Head of caudate nucleus (tissue), 42 donors: ENCODE results near the gene NFKBIB.
A peak's percentile ranks its signal among the peaks of the same experiment; 100 is the strongest.
"Not testable (repeated sequence)": the region's sequence is repeated elsewhere in the genome, so short reads cannot be mapped to it uniquely, and the experiment has no call there.

ENCODE experiments used
- DNase-seq, 42 donors: peaks; one replicate each; pipeline versions ENCODE4 v3.0.0 to v3.0.0-alpha.2; 2020 to 2021; ENCODE audit warnings: mixed read lengths in 7 of 42
- intact Hi-C: fragments of 100-400 bp; cut with DNase I; formaldehyde crosslinking; loops from one replicate; pipeline ENCODE4 v1.15.0; 2022

NFKBIB gene

DNA sequence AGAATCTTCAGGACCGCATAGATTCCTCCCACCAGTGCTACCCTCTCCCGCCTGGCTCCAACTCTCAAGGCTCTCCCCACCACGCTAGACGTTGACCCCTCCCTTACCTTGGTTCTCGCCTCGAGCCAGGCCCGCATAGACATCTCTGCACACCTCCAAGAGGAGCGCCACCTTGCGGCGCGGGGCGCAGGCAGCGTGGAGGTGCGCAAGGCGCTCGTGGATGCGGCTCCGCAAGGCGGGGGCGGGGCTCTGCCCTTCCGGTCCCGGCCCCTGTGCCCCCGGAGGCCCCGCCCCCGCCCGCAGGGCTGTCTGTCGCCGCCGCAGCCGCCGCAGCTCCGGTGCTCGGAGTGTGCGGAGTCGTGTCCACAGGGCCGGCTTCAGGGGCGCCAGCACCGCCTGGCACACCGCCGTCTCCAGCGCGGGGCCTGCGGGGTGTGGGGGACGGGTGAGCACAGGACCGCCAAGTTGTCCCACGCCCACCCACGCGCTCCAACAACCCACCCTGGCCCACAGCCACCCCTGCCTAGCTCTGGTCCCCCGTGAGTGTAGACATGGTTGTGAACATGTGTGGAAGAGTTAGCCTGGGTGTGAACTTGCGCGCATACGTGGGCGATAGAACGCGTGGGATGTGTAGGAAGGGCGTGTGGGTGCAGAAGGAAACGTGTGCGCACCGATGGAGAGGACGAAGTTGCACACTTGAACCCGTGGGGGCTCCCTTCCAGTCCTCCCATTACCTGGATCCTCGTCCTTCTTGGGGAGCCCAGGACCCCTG, 29.7 kb upstream of the NFKBIB start:
- intact Hi-C loops, result no loop called here
- peak; percentile 53 to 93 (median 83) for DNase-seq

DNA sequence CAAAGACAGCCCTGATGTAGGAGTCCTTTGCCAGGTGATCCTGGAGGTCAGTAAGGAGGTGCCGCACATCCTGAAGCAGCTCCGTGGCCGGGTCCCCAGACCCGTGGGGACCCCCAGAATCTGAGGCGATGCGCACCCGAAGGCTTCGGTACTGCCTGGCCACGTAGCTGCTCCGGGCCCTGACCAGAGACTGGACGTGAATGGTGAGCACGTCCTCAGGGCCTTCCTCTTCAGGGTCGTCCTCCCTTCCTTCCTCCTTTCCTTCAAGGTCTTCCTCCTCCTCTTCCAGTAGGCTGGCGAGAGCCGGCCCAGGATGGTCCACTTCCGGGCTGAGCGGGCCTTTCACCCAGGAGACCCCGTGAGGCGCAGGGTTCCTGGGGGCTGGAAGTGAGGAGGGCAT, 29.2 kb upstream of the NFKBIB start:
- intact Hi-C loops, result no loop called here
- no peak for DNase-seq

DNA sequence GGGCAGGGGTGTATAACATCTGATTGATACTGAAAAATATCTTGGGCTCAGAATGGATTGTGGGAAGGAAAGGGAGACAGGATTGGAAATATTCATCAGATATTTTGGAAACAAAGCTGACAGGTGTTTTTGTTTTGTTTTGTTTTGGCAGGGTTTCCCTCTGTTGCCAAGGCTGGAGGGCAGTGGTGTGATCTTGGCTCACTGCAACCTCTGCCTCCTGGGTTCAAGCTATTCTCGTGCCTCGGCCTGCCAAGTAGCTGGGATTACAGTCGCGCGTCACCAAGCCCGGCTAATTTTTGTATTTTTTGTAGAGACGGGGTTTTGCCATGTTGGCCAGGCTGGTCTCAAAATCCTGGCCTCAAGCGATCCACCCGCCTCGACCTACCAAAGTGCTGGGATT, 26.4 kb upstream of the NFKBIB start:
- intact Hi-C loops, DNase-seq: not testable (repeated sequence)

DNA sequence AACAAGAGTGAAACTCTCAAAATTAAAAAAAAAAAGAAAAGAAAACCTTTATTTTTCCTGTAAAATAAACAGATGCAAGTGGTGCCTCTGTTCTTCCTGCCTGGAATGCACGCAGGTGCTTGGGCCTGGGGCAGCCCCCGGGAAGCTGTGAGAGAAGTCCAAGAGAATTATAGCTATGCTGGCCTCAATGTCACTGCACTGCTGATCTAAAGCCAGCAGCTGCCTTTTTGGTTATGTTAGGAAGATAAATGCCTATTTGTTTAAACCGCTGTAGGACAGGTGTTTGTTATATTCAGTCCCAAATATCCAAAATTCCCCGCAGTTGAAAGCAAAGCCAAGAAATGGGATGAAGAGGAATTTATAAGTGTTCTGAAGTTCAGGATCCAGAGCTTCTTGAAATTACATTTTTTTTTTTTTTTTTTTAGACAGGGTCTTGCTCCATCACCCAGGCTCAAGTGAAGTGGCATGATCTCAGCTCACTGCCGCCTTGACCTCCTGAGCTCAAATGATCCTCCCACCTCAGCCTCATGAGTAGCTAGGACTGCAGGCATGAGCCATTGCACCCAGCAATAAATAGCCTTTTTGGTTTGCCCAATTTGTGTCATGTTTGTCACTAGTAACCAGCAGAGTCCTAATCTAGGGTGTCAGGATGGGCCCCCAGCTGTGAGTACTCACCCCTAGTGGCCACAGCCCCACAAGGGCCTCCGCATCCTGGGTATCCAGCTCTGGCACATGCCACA, 23.9 kb upstream of the NFKBIB start:
- intact Hi-C loops, result no loop called here
- no peak for DNase-seq

DNA sequence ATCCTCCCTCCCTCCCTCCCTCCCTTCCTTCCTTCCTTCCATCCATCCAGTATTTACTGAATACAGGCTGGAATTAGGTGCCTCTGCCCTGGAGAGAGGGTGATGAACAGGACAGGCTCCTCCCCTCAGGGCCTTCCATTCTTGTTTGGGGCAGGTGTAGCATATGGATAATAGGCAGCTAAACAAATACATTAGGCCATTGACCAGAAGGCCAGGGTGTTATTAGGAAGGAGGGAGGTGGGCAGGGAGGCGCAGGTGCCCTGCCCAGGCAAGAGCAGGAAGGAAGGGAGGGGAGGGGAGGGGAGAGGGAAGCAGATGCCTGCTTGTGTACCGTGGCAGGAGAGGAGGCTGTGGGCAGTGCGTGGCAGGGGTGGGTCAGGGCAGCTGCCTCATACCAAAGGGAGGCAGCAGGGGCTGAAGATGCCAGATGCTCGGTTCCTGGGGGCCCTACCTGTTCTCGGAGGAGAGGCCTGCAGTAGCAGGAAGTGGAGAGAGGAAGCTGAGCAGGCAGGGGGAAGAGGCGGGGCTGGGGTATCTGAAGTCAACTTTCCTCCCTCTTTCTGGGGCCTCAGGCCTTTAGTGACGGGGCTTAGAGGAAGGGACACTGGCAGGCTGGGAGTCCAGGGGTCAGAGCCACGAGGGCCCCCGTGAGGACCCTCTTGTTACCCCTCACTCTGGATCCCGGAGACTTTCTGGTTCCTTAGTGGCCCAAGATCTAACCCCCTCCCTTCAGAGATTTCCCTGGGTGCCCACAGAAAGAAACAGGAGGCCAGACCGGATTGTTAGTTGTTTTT, 21.8 kb upstream of the NFKBIB start, which contains the start of gene RINL:
Gene RINL, minus strand, starts transcription at position 495 of the 794 bp plus-strand sequence. CDS start 1,533 bp downstream, outside the sequence.
- intact Hi-C loops, result no loop called here
- peak in 11 of 42 donors; percentile 8 to 41 (median 21) for DNase-seq

DNA sequence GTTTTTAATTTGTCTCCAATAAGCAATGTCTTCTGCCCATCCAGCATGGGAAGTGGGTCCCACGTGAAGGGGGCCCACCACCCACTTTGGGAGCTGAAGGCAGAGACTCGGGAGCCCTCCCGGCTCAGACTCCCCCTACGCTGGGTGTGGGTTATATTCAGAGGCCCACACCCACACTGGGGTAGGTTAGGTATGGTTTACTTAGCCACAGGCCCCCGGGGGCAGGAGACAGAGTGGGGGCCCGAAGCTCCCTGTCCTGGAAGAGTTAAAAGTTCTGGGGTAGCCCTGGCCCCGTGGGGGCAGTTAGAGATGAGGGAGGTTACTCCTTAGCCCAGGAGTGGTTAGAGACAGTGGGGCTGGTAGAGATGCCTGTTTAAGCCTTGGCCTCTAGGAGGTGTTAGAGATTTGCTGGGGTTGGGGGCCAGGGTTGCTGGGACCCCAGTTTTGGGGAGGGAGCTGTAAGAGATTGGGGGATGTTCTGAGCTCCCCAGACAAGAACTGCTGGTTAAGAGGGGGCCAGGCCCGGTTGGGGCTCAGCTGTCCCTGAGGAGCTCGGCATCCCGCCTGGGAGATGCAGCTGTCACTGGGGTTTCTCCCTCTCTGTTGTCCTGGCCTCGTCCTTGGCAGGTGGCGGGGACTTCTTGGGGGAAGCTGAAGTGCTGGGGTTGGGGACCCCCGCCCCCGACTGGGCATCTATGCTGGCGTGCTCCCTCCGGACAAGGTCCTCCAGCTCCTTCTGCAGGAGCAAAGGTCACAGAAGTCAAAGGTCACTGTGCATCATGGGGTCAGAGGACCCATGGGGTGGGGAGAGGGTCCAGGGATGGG, 21.0 kb upstream of the NFKBIB start:
- intact Hi-C loops, result no loop called here

DNA sequence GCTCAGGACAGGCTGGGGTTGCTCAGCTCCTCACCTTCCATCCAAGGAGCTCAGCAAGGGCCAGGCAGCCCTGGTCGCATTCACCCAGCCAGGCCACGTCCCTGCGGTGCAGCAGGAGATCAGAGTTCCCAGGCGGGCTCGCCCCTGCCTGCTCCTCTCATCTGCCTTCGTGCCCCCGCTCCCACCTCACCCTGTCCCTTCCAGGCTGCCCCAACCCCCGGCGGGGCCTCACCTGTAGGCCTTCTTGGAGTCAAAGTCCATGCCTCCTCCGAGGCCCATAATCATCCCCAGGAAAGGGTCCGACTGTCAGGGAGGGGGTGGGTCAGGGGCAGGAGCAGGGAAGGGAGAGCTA, 20.4 kb upstream of the NFKBIB start:
- DNase-seq, result no peak
- intact Hi-C loops, result no loop called here

More for the DNA sequence above, 21.0 kb upstream of the NFKBIB start:
- DNase-seq, result no peak

DNA sequence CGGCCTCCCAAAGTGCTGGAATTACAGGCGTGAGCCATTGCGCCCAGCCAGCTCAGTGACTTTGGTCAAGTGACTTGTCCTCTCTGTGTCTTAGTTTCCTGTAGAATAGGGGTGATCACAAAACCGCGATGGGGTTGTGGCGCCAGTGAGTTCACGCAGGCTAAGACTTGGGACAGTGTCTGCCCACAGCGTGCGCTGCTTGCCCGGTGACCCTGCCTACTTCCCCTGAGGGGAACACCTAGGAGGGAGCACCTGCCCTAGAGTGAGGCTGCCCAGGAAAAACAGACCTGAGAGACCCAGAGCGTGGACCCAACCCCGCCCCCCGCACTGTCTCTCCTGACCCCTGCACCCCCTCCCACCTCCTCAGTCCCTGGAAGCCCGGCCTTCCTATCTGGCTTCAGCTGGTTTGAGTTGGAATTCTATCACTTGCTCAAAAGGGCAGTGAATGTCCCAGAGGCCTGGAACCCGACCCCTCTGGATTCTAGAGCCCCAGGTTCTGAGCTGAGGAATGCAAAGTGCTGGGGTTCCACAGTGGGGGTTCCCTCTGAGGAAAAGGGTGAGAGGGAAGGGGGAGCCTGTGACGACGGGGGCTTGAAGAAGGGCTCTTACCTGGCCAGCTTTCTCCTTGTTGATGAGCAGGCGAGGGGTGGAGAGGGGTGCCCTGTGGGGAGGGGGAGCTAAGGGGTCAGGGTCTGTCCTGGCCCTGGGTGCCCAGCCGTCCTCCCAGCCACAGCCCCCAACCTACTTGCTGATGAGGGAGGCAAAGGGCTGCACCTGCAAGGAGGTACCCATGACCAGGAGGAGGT, 19.5 kb upstream of the NFKBIB start:
- intact Hi-C loops, result no loop called here
- DNase-seq, result no peak

DNA sequence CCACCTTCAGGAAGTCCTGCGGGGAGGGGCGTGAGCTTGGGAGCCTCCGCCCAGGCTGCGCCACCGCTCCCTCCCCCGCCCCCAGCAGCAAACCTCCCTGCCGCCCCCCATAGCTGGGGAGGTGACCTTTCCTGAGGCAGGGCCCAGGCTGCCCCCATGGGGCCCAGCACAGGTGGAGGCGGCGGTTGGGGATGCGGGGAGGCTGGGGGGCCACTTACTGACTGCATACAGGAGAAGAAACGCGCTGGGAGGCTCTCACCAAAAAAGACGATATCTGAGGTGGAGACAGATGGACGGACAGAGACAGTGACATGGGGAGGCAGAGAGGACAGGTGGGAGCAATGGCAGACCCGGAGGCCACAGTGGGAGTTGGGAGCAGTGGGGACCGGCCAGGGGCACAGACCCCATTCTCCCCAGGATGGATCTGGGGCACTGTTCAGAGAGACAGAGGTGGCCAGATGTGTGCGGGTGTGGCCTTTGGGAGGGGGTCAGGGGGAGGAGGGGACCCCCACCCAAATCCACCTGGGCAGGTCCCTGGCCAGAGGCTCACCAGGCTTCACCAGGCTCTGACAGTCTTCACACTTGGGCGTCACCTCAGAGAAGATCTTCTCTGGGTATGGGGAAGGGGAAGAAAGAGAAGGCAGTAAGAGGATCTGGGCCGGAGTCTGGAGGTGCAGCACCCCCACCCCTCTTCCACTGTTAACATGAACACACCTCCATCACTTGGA, 18.7 kb upstream of the NFKBIB start:
- intact Hi-C loops, result no loop called here
- DNase-seq, result no peak

DNA sequence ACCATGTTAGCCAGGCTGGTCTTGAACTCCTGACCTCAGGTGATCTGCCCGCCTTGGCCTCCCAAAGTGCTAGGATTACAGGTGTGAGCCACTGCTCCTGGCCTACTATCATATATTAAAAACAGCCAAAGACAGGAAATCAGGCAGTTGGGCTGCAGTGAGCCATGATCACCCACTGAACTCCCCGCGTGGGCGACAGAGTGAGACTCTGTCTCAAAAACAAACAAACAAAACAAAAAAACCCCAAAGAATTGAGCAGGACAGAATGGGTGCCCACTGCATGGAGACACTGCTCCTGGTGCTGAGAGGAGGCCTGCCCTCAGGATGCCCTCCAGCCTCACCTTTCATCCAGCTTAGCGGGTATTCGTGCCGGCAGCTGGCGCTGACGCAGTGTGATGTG, 16.5 kb upstream of the NFKBIB start:
- intact Hi-C loops, result no loop called here
- DNase-seq, result no peak

DNA sequence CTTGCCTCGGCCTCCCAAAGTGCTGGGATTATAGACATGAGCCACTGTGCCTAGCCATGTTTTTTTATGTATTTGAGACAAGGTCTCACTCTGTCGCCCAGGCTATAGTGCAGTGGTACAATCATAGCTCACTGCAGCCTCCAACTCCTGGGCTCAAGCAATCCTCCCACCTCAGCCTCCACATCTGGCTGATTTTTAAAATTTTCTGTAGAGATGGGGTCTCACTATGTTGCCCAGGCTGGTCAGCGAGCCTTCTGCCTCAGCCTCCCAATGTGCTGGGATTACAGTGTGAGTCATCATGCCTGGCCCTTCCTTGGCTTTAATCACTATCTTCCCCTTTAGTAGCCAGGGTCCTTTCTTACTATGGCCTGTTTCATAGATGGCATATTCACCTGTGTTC, 15.1 kb upstream of the NFKBIB start:
- DNase-seq, intact Hi-C loops: not testable (repeated sequence)

DNA sequence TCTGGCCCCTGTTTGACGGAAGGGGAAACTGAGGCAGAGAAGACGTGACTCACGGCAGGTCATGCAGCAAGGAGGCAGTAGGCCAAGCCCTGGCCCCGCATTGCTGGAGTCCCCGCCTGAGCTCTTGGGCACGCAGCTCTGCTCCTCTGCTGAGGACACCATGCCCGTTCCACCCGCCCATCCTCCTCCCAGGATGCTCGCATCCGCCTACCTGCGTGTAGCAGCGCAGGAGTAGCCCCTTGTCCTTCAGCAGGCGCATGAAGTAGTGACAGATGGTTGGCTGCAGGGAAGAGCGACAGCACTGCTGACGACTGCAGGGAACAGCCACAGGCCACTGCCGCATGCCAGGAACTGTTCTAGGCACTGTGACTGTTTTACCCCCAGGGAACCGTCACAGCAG, 10.9 kb upstream of the NFKBIB start:
- intact Hi-C loops, result no loop called here
- DNase-seq, result no peak

DNA sequence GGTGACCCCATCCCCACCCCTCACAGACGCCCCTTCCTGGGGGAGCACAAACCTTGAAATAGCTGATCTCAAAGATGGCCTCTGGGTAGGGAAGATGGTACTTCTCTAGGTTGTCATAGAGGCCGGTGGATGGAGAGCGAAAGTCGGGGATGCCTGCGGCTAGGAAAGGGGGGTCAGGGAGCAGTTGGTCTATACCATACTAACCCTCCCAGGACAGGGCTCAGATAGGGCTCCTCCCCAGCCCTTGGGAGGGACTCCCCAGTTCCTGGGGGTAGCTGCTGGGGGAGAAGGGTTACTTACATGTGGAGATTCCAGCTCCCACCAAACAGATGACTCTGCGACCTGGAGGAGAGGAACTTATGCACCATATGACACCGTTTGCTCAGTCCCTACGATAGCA, 10.0 kb upstream of the NFKBIB start:
- intact Hi-C loops, result no loop called here
- DNase-seq, result no peak

DNA sequence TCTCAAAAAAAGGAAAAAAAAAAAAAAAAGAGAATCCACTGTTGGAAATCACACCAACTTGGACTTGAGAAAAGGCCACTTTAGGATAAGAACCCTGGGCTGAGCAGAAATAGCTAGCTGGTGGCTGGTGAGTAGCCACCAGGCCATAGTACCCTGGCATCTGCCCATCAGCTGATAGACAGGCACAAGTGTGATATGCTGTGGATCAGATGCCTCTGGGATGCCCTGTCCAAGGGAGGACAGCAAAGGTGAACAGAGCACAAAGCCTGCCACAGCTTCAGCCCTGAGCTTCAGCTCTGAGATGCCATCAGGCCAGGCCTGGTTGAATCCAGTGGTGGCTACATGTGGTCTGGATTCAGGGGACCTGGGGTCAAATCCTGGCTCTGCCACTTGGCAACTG, 9.1 kb upstream of the NFKBIB start:
- intact Hi-C loops, result no loop called here
- no peak for DNase-seq

DNA sequence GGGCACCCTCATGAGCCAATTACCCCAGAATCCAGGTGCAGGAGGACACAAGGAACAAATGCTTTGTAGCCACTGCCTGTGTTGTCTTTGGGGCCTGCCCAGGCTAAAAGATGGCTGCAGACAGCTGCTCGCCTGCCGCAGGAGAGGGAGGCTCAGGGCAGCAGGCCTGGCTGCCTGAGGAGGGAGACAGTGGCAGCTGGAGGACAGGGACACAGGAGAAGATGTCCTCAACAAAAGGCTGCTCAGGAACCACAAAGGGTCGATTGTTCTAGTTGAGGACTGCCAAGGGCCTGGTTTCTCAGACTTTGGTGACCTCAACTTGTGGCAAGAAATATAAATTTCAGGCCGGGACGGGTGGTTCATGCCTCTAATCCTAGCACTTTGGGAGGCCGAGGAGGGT, 8.0 kb upstream of the NFKBIB start:
- intact Hi-C loops, result no loop called here
- peak in 41 of 42 donors; percentile 33 to 85 (median 67) for DNase-seq

DNA sequence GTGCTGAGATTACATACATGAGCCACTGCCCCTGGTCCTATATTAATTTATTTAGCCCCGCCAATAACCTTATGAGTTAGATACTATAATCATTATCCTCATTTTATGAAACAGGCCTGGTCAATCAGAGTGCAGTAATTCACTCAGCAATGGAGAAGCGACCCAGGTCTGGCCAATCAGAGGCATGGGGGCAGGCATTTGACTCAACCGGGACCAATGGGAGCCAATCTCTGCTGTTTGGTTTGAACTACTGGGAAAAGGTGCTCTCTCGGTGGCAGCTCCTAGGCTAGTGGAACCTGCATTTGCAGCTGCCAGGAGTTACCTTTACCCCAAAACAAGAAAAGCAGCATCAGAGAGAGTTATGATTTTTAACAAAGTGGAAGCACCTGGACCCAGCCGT, 6.9 kb upstream of the NFKBIB start:
- intact Hi-C loops, result no loop called here
- DNase-seq, result no peak

DNA sequence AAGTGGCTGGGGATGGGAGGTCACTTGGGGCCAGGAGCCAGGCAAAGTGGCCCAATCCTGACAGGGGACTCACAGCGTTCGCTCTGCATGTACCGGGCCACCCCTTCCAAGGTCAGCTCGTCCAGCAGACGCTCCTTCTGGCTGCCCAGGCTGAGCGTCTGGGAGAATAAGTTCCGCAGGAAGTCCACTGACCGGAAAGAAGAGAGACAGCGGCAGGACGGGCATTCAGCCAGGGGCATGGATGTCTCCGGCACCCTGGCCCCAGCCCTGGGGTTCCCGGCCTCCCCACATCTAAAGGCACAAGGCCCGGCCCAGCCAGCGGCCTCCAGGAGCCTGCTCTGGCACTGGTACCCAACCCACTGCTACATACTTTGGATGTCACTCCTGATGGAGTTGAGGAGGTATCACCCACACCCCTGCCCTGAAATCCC, 6.4 kb upstream of the NFKBIB start:
- DNase-seq, result peak in 8 of 42 donors; percentile 10 to 58 (median 26)
- intact Hi-C loops, result no loop called here
